B cell (primary cell): ENCODE data around the gene ARHGAP26.

ENCODE experiments used
- CTCF ChIP-seq: fragments of 200-600 bp; IDR thresholded peaks from one replicate; pipeline ENCODE4 v1.8.0; 2022; ENCODE audit warnings: antibody characterized with exemption, mild to moderate bottlenecking
- EZH2 ChIP-seq: IDR thresholded peaks from 2 replicates; pipeline ENCODE4 v1.6.1; 2012; ENCODE audit warnings: borderline replicate concordance, low read depth, mild to moderate bottlenecking, moderate library complexity, low read length; ENCODE audit not compliant: insufficient read depth, poor library complexity, severe bottlenecking

GRCh38 chr5:142878111-142878510 lies 107.9 kb downstream of the ARHGAP26 start:
- no peak for TF ChIP-seq CTCF
- no peak for TF ChIP-seq EZH2
